ENCODE measurements around the gene CSTPP1.

DNA sequence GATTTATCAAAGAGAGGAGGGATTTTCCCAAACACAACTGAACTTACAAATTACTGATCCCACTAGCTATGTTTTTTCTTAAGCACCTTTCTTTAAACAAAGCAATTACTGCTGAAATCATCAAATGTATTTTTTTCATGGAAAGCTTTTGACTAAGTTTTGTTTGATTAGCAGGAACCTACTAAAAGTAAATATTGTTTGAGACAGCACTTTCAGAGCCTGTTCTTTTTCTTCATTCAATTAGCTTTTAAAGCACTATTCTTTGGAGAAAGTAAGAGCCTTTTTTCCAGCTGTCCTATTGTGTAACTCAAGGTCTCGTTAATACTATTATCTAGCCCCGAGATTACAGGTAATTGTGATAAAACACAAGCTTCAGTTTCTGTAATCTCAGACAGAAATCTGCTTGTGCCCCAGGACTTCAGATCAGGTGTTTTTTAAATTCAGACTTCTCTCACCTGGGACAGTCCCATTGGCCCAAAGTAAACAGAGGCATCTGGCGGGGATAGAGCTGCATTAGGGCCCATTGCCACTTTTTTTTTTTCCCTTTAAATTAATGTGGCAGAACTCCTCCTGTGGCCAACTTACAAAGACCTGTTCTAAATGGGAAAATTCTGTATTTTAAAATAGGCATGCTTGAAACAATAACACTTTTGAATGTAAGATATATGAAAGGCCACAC lies 11.0 kb downstream of the CSTPP1 start:
- TF ChIP-seq, protein P1, sequence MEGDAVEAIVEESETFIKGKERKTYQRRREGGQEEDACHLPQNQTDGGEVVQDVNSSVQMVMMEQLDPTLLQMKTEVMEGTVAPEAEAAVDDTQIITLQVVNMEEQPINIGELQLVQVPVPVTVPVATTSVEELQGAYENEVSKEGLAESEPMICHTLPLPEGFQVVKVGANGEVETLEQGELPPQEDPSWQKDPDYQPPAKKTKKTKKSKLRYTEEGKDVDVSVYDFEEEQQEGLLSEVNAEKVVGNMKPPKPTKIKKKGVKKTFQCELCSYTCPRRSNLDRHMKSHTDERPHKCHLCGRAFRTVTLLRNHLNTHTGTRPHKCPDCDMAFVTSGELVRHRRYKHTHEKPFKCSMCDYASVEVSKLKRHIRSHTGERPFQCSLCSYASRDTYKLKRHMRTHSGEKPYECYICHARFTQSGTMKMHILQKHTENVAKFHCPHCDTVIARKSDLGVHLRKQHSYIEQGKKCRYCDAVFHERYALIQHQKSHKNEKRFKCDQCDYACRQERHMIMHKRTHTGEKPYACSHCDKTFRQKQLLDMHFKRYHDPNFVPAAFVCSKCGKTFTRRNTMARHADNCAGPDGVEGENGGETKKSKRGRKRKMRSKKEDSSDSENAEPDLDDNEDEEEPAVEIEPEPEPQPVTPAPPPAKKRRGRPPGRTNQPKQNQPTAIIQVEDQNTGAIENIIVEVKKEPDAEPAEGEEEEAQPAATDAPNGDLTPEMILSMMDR (IDR thresholded peaks at IDR 0.05; ENCODE audit: insufficient read depth, low read length, poor library complexity, severe bottlenecking): no peak
- TF ChIP-seq EZH2phosphoT487 (conservative IDR thresholded peaks at IDR 0.05; ENCODE audit: low read length): no peak
